GM21381 (cell line): ENCODE measurements around the gene SLC5A4.

ENCODE experiments used
- ATAC-seq: cut with Tn5 transposase; IDR thresholded peaks from one replicate; pipeline ENCODE4 v1.9.1; 2021; ENCODE audit warnings: mild to moderate bottlenecking, moderate library complexity; ENCODE audit not compliant: unreplicated experiment

SLC5A4 gene

DNA sequence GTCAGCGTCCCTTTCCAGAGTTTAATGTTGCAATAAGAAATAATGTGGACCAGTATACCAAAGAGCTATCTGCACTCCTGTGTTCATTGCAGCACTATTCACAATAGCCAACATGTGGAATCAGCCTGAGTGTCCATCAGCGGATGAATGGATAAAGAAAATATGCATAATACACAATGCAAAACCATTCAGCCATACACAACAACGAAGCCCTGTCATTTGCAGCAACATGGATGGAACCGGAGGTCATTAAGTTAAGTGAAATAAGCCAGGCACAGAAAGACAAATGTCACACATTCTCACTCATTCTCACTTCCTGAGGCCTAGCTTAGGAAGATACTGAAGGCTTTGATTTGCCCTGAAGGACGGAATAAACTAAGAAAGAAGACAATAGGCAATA is 22.1 kb downstream of the SLC5A4 start:
- ATAC-seq = no peak

- no peak for ATAC-seq
These were observed 22.8 kb downstream of the SLC5A4 start for GRCh38 chr22:32232191-32232830.

DNA sequence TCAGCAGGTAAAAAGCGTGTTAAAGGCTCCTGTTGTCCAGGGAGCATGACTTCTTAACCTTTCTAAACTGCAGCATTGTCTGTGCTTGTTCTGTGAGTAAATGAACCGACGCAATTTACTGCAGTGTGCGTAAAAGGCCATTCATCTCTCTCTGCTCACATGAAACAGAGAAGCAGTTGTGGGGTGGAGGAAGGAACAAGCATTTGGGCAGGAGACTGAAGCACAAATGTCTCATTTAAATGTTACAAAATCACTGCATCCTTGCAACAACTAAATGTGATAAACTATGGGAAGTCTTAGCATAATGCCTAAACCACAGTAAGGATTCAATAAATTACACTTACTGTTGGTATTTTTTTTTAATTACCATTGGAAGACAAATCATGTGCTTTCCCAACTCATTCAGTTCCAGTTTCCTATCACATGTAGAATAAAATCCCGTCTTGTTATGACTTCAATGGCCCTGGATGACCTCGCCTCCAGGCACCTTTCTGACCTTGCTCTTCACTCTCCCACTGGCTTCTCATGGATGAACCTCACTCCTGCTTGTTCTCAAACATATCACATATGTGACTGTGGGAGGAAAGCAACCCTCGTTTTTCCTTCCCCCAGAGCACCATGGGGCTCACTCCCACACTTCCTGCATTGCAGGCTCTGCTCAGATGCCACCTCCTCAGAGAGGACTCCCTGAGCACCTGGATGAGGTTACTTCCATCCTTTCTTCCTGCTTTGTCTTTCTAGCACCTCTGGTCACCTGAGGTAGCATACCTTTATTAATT is 28.6 kb downstream of the SLC5A4 start:
- ATAC-seq = no peak

- ATAC-seq = no peak
These were observed 32.2 kb downstream of the SLC5A4 start for GRCh38 chr22:32222991-32223390.

- ATAC-seq = no peak
These were observed 36.1 kb downstream of the SLC5A4 start for GRCh38 chr22:32219026-32219425.

DNA sequence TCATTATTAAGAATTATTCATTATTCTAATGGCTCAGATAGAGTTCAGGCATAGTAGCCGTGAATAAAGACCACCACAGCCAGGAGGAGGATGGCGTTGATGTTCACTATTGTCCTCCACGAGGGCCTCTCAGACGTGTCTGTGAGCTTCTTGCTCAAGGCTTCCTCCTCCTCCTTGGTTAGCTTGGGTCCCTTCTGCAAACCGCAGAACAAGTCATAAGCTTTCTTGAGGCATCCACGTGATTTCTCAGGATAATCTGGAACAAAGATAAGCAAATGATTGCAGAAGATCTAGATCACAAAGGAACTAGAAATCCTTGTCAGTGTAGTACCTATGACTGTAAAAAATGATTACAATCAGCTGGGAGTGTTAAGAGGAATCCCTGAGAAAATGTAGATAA is 36.7 kb downstream of the SLC5A4 start:
- ATAC-seq = no peak

- no peak for ATAC-seq
These were observed 37.7 kb downstream of the SLC5A4 start for GRCh38 chr22:32217465-32217864.

- ATAC-seq = no peak
These were observed 38.2 kb downstream of the SLC5A4 start for GRCh38 chr22:32216911-32217310.

DNA sequence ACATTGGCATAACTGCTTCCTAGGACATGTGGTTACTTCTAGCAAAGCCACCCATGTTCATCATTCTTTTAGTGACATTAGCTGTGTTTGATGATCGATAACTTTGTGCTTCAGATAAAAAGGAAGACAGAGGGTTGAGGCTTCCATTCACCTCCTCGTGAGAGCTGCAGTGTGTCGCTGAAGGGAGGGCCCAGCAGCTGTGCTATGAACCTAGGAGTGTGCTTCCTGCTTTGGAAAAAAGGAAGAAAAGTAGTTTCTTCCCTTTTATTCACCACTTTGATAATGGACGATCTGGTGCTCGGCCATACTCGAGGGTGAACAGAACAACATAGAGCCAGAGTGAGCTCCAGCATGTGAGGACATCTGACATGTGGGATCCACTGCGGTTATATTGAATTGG is 44.1 kb downstream of the SLC5A4 start:
- ATAC-seq = no peak

DNA sequence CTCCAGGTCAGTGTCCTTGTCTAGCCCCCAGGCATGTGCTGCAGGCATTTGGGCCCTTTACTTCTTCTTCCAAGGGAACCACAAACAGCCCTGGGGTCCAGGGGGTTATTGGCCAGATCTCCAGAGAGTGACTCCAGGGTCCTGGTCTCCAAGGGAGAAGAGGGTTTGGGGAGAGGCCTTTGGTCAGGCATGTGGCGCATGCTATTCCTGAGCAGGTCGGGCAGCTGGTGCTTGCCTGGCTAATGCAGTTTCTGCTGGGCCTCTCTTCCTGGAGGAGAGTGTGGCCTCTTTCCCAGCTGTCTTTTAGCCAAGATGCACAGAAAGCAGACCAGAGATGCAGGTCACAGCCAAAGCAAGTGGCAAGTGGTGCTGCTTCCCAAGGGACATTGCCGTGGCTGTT is 46.5 kb downstream of the SLC5A4 start:
- no peak for ATAC-seq

- ATAC-seq = no peak
These were observed 47.1 kb downstream of the SLC5A4 start for GRCh38 chr22:32207971-32208480.

GRCh38 chr22:32206774-32207758 is 48.1 kb downstream of the SLC5A4 start:
- no peak for ATAC-seq

DNA sequence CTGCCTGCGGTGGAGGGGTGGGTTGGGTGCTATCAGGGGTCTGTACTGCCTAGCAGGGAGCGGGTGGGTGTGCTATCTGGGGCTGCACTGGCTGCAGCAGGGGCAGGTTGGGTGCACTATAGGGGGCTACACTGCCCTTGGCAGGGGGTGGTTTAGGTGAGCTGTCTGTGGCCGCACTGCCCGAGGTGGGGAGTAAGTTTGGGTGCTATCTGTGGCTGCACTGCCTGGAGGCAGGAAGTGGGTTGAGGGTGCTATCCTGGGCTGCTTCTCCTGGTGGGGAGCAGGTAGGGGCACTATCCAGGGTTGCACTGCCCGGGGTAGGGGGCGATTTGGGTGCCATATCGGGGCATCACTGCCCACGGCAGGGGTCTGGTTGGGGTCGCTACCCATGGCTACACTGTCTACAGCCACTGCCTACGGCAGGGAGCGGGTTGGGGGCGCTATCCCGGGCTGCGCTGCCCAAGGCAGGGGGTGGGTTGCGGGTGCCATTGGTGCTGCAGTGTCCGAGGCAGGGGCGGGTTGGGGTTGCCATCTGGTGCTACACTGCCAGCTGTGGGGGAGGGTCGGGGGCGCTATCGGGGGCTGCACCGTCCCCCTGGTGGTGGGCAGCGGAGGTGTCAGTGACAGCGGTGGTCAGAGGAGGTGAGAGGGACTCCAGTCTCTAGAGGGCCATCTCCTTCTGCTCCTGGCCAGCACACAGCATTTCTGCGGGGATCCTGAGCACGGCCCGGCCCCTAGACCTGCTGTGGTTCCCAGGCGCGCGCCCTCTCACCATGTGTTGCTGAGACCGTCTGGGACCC is 49.0 kb downstream of the SLC5A4 start:
- ATAC-seq = no peak

GRCh38 chr22:32204856-32205722 is 50.1 kb downstream of the SLC5A4 start, which contains the start of gene RFPL2:
Gene RFPL2, minus strand, starts transcription at chr22:32205073. Its CDS starts 2,622 bp downstream, at chr22:32202451.
- no peak for ATAC-seq

- no peak for ATAC-seq
These were observed 50.9 kb downstream of the SLC5A4 start for GRCh38 chr22:32204040-32204855.

DNA sequence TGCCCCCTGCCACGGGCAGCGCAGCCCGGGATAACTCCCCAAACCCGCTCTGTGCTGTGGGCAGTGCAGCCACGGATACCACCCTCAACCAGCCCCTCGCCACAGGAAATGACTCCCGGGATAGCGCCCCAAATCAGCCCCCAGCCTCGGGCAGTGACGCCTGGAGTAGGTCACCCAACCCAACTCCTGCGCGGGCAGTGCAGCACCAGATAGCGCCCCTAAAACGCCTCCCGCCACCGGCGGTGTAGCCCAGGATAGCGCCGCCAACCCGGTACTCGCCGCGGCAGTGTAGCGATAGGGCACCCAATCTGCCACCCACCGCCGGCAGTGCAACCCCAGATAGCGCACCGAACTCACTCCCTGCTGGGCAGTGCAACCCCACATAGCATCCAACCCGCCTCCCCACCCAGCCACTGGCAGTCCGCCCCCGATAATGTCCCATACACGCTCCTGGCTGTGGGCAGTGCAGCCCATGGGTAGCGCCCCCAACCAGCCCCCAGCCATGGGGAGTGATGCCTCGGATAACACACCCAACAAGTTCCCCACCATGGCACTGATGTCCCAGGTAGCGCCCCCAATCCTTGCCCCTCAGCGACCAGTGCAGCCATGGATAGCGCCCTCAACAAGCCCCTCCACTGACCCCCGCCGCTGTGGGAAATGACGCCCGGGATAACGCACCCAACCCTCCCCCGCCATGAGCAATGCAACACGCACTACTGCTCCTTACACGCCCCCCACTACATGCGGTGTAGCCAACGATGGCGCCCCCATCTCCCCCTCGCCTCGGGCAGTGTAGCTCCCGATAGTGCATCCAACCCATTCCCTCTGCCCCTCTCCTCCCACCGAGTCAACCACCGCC is 51.7 kb downstream of the SLC5A4 start:
- no peak for ATAC-seq

DNA sequence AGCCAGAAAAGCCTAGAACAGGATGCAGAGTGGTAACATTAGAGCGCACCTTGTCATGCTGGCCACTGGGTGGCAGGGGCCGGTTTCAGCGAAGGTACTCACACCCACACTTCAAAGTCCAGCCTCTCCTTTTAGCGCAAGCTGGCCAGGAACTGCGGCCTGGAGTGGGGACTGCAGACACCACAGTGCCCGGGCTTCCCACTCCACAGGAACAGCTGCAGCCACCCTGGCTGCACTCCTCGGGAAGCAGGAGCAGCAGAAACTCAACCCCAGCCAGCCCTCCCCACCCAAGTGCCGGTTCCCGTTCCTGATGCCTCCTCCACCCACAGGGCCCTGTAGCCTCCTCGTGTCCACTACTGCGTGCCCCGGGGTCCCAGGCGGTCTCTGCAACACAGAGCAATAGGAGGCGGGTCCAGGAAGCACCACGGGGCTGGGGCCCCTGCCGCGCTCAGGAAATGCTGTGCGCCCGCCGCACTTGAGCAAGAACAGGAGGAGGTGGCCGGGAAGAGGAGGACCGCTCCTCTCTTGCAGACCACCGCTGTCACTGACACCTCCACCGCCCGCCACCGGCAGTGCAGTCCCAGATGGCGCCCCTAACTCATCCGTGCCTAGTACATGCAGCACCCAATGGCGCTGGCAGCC is 52.5 kb downstream of the SLC5A4 start:
- ATAC-seq = no peak
